Ectodermal cell (in vitro differentiated cells): ENCODE data around the gene MTG1.
A peak's percentile ranks its signal among the peaks of the same experiment; 100 is the strongest.

Experiments used
- H3K27ac ChIP-seq: 2 replicates; pipeline ENCODE4 v1.7.0; 2013; ENCODE audit warnings: mild to moderate bottlenecking, low read depth, low read length; ENCODE audit not compliant: insufficient read depth, poor library complexity, severe bottlenecking
- H3K27me3 ChIP-seq: 2 replicates; pipeline ENCODE4 v1.7.0; 2013; ENCODE audit warnings: mild to moderate bottlenecking, low read length; ENCODE audit not compliant: insufficient read depth, control insufficient read depth, poor library complexity, severe bottlenecking
- H3K36me3 ChIP-seq: one replicate; pipeline ENCODE4 v1.7.0; 2013; ENCODE audit warnings: low read length; ENCODE audit not compliant: control insufficient read depth, insufficient read depth
- H3K4me1 ChIP-seq: one replicate; pipeline ENCODE4 v1.7.0; 2013; ENCODE audit warnings: low read length; ENCODE audit not compliant: control insufficient read depth, insufficient read depth
- H3K4me3 ChIP-seq: 2 replicates; pipeline ENCODE4 v1.7.0; 2013; ENCODE audit warnings: low read depth, low read length, control low read depth; ENCODE audit not compliant: insufficient read depth
- H3K9me3 ChIP-seq: 2 replicates; pipeline ENCODE4 v1.7.0; 2013; ENCODE audit warnings: mild to moderate bottlenecking, low read length, moderate library complexity; ENCODE audit not compliant: control insufficient read depth
- WGBS, 2 experiments: methylation state at CpG; one replicate each; pipeline ENCODE4 v1.1.7; 2013; ENCODE audit warnings: missing lambda C conversion rate in 2 of 2; 5-methylcytosine and 5-hydroxymethylcytosine counted together

Gene MTG1

GRCh38 chr10:133353202-133353959, 40.6 kb upstream of the MTG1 start:
- no peak overlapping the region for H3K4me3 ChIP-seq
- peaks cover 12% of the 10 kb centered on the region for H3K4me1 ChIP-seq
- WGBS, 2 experiments, result 82 to 83% methylated on average over 16 of the region's 16 CpGs

GRCh38 chr10:133353988-133354605, 39.9 kb upstream of the MTG1 start:
- no peak overlapping the region for H3K4me3 ChIP-seq
- 88 to 89% methylated on average over 15 to 16 of the region's 16 CpGs for WGBS, 2 experiments
- peaks cover 8% of the 10 kb centered on the region for H3K27me3 ChIP-seq
- no peaks in the 10 kb centered on the region for H3K9me3 ChIP-seq
- peaks cover 12% of the 10 kb centered on the region for H3K4me1 ChIP-seq
- no peak overlapping the region for H3K27ac ChIP-seq
- H3K36me3 ChIP-seq, result no peaks in the 10 kb centered on the region

More at GRCh38 chr10:133353202-133353959, 40.6 kb upstream of the MTG1 start:
- H3K27ac ChIP-seq, result no peak overlapping the region
- H3K36me3 ChIP-seq, result no peaks in the 10 kb centered on the region
- H3K27me3 ChIP-seq, result peaks cover 8% of the 10 kb centered on the region
- H3K9me3 ChIP-seq, result no peaks in the 10 kb centered on the region

GRCh38 chr10:133354672-133355240, 39.2 kb upstream of the MTG1 start:
- Histone ChIP-seq H3K9me3 (no peaks in the 10 kb centered on the region), H3K4me3 (no peak overlapping the region), H3K4me1 (peaks cover 12% of the 10 kb centered on the region), H3K27ac (no peak overlapping the region), H3K27me3 (peaks cover 8% of the 10 kb centered on the region), H3K36me3 (no peaks in the 10 kb centered on the region)
- 95 to 96% methylated on average over 14 of the region's 14 CpGs for WGBS, 2 experiments

GRCh38 chr10:133355266-133355665, 38.7 kb upstream of the MTG1 start:
- Histone ChIP-seq H3K4me1 (peaks cover 12% of the 10 kb centered on the region), H3K27me3 (peaks cover 8% of the 10 kb centered on the region), H3K9me3 (no peaks in the 10 kb centered on the region), H3K4me3 (no peak overlapping the region), H3K36me3 (no peaks in the 10 kb centered on the region), H3K27ac (no peak overlapping the region)
- WGBS, 2 experiments, result 91 to 92% methylated on average over 6 of the region's 6 CpGs

- Histone ChIP-seq H3K9me3 (no peaks in the 10 kb centered on the region), H3K4me3 (no peak overlapping the region), H3K27ac (no peak overlapping the region), H3K4me1 (peaks cover 8% of the 10 kb centered on the region), H3K36me3 (no peaks in the 10 kb centered on the region), H3K27me3 (peaks cover 8% of the 10 kb centered on the region)
- WGBS, 2 experiments, result 93 to 94% methylated on average over 3 of the region's 3 CpGs
These were observed 38.0 kb upstream of the MTG1 start for GRCh38 chr10:133355991-133356390.

GRCh38 chr10:133356549-133357284, 37.2 kb upstream of the MTG1 start:
- peaks cover 8% of the 10 kb centered on the region for H3K4me1 ChIP-seq

GRCh38 chr10:133357285-133358161, 36.4 kb upstream of the MTG1 start, which contains the start of gene FUOM:
Gene FUOM (minus strand): TSS chr10:133358019. CDS start chr10:133358007, 12 bp downstream.
- WGBS, 2 experiments, result 1% methylated on average over 79 to 81 of the region's 83 CpGs
- H3K4me1 ChIP-seq, result peaks cover 8% of the 10 kb centered on the region
- no peaks in the 10 kb centered on the region for H3K9me3 ChIP-seq
- H3K4me3 ChIP-seq, result peak within 1 kb of the TSS; percentile 69
- H3K27me3 ChIP-seq, result peaks cover 8% of the 10 kb centered on the region
- peaks cover 3% of the 10 kb centered on the region for H3K36me3 ChIP-seq
- H3K27ac ChIP-seq, result no peak within 1 kb of the TSS

More at GRCh38 chr10:133356549-133357284, 37.2 kb upstream of the MTG1 start:
- Histone ChIP-seq H3K36me3 (no peaks in the 10 kb centered on the region), H3K9me3 (no peaks in the 10 kb centered on the region), H3K4me3 (peak overlapping the region; percentile 69), H3K27ac (no peak overlapping the region), H3K27me3 (peaks cover 8% of the 10 kb centered on the region)
- WGBS, 2 experiments, result 39 to 40% methylated on average over 27 of the region's 27 CpGs

- Histone ChIP-seq H3K4me3 (no peak overlapping the region), H3K4me1 (peaks cover 8% of the 10 kb centered on the region), H3K9me3 (no peaks in the 10 kb centered on the region), H3K36me3 (peaks cover 9% of the 10 kb centered on the region), H3K27me3 (peaks cover 8% of the 10 kb centered on the region), H3K27ac (no peak overlapping the region)
- WGBS, 2 experiments, result 82 to 83% methylated on average over 41 of the region's 41 CpGs
These were observed 35.6 kb upstream of the MTG1 start for GRCh38 chr10:133358162-133358924.

GRCh38 chr10:133358925-133359310, 35.0 kb upstream of the MTG1 start:
- H3K4me1 ChIP-seq, result peaks cover 8% of the 10 kb centered on the region
- peaks cover 8% of the 10 kb centered on the region for H3K27me3 ChIP-seq
- peaks cover 9% of the 10 kb centered on the region for H3K36me3 ChIP-seq
- H3K9me3 ChIP-seq, result no peaks in the 10 kb centered on the region
- WGBS, 2 experiments, result 92 to 95% methylated on average over 11 of the region's 11 CpGs
- no peak overlapping the region for H3K27ac ChIP-seq
- no peak overlapping the region for H3K4me3 ChIP-seq
